K562 (cell line): Measurements from ENCODE around the gene TMEM154. TPM values are rescaled to one million over a fixed set of nuclear protein-coding genes. Genes with fewer than 3 reads are reported as not detected.

Experiments used
- ATAC-seq: fragments of 200-7000 bp; cut with Tn5 transposase; 3 replicates; pipeline ENCODE4 v1.9.1; 2020; ENCODE audit warnings: moderate library complexity
- BruUV-seq: library from RNA; stranded (reverse); fragments of 400-500 nt; replicated peaks from 2 replicates; lab custom pipeline; 2021; lab: Mats Ljungman, UMichigan
- CTCF ChIA-PET: fragments of 300-600 bp; formaldehyde crosslinking; extraction: SDS; loops from one replicate; lab custom pipeline; 2021; ENCODE audit warnings: low intra/inter-chr PET ratio; lab: Yijun Ruan, JAX
- POLR2A ChIA-PET: fragments of 300-600, 350-650 bp; sonication (Branson Sonifier 250); formaldehyde crosslinking; extraction: SDS; loops from one replicate; lab custom pipeline; 2021; ENCODE audit warnings: antibody characterized with exemption, inconsistent platforms; lab: Yijun Ruan, JAX
- DNase-seq, 4 experiments: peaks; one replicate each; pipeline versions ENCODE4 v3.0.0 to v3.0.0-alpha.2; 2011 to 2018; ENCODE audit warnings: low spot score in 3 of 4, mixed read lengths in 3 of 4; ENCODE audit errors: extremely low read depth in 1 of 4
- FAIRE-seq: peaks from 2 replicates; lab custom pipeline; 2011; peaks lifted over from hg19 to GRCh38; lab: Jason Lieb, UNC
- H2AFZ ChIP-seq: 2 replicates; pipeline ENCODE4 v1.6.0; 2011; ENCODE audit warnings: low read depth, low read length, control low read depth, inconsistent platforms
- H3K27ac ChIP-seq: fragments of 200-600 bp; 3 replicates; pipeline ENCODE4 v1.8.0; 2011; ENCODE audit warnings: low read depth, mild to moderate bottlenecking, control low read depth, inconsistent platforms, low read length, moderate library complexity, mixed read lengths; ENCODE audit errors: extremely low read depth
- H3K27me3 ChIP-seq, 2 experiments: fragments of 300-600 bp in 1 of 2; 2 replicates in 1 of 2; 3 replicates in 1 of 2; pipeline versions ENCODE4 v1.6.0 to v1.8.0; 2011; ENCODE audit warnings: inconsistent platforms in 2 of 2, low read length in 2 of 2, mild to moderate bottlenecking in 1 of 2, mixed read lengths in 1 of 2, moderate library complexity in 1 of 2; ENCODE audit not compliant: control insufficient read depth in 2 of 2, insufficient read depth in 2 of 2
- H3K36me3 ChIP-seq: fragments of 300-600 bp; 3 replicates; pipeline ENCODE4 v1.8.0; 2011; ENCODE audit warnings: mild to moderate bottlenecking, low read length, inconsistent platforms; ENCODE audit not compliant: control insufficient read depth, insufficient read depth
- H3K4me1 ChIP-seq, 2 experiments: fragments of 200-600 bp in 1 of 2; replicated peaks in 1 of 2; 2 replicates in 1 of 2; 3 replicates in 1 of 2; pipeline versions ENCODE4 v1.5.1 to v1.8.0; 2011; ENCODE audit warnings: inconsistent platforms in 2 of 2, low read length in 2 of 2, mild to moderate bottlenecking in 1 of 2, mixed read lengths in 1 of 2, moderate library complexity in 1 of 2; ENCODE audit not compliant: control insufficient read depth in 2 of 2, insufficient read depth in 2 of 2
- H3K4me2 ChIP-seq: 2 replicates; pipeline ENCODE4 v1.6.1; 2011; ENCODE audit warnings: low read length, control low read depth, inconsistent platforms, mixed read lengths; ENCODE audit not compliant: insufficient read depth
- H3K4me3 ChIP-seq: fragments of 200-600 bp; sonication (generic), shearing (Covaris generic); 2 replicates; pipeline ENCODE4 v1.5.1; 2016; ENCODE audit warnings: control low read depth, inconsistent platforms
- H3K79me2 ChIP-seq: fragments of 200-600 bp; 3 replicates; pipeline ENCODE4 v1.8.0; 2011; ENCODE audit warnings: low read length, inconsistent platforms; ENCODE audit not compliant: control insufficient read depth, insufficient read depth
- H3K9ac ChIP-seq, 2 experiments: 2 replicates each; pipeline versions ENCODE4 v1.6.0 to v1.6.1; 2011; ENCODE audit warnings: low read depth in 2 of 2, low read length in 2 of 2, control low read depth in 1 of 2, inconsistent platforms in 1 of 2, mild to moderate bottlenecking in 1 of 2, mixed read lengths in 1 of 2; ENCODE audit not compliant: insufficient read depth in 1 of 2
- H3K9me1 ChIP-seq: one replicate; pipeline ENCODE4 v1.6.0; 2011; ENCODE audit warnings: inconsistent platforms, mild to moderate bottlenecking, low read length, moderate library complexity; ENCODE audit not compliant: control insufficient read depth, insufficient read depth
- H3K9me3 ChIP-seq: replicated peaks from 2 replicates; pipeline ENCODE4 v1.5.1; 2011; ENCODE audit warnings: low read depth, low read length, inconsistent platforms; ENCODE audit not compliant: control insufficient read depth, insufficient read depth
- H4K20me1 ChIP-seq: replicated peaks from 2 replicates; pipeline ENCODE4 v1.6.1; 2011; ENCODE audit warnings: low read length, inconsistent platforms, mixed read lengths; ENCODE audit not compliant: control insufficient read depth, insufficient read depth
- CBX5 ChIP-seq: IDR thresholded peaks from 2 replicates; pipeline ENCODE4 v1.6.1; 2014; ENCODE audit warnings: low read depth, borderline replicate concordance
- FOXK2 ChIP-seq, 2 experiments: fragments of 450-650 bp; IDR thresholded peaks in 1 of 2; conservative IDR thresholded peaks in 1 of 2; 2 replicates each; pipeline ENCODE4 v1.6.1; 2016; ENCODE audit warnings: low read depth in 2 of 2, mild to moderate bottlenecking in 1 of 2
- GABPB2 ChIP-seq: fragments of 250-450 bp; sonication (Bioruptor Pico); conservative IDR thresholded peaks from 2 replicates; pipeline ENCODE4 v1.5.1; 2021; ENCODE audit warnings: mild to moderate bottlenecking
- MTA1 ChIP-seq: fragments of 450-650 bp; IDR thresholded peaks from 2 replicates; pipeline ENCODE4 v1.6.1; 2017; ENCODE audit warnings: borderline replicate concordance
- NR2C2 ChIP-seq, 2 experiments: fragments of 200-800 bp in 1 of 2; sonication (Bioruptor generic) in 1 of 2; sonication (generic) in 1 of 2; formaldehyde crosslinking in 1 of 2; IDR thresholded peaks; 2 replicates each; pipeline versions ENCODE4 v1.6.1 to v1.8.0; 2016 to 2022; ENCODE audit warnings: mild to moderate bottlenecking in 1 of 2, missing compliant biosample characterization in 1 of 2, missing genetic modification characterization in 1 of 2, missing genetic modification reagents in 1 of 2
- POLR2G ChIP-seq: fragments of 200-400 bp; formaldehyde crosslinking; IDR thresholded peaks from 2 replicates; pipeline ENCODE4 v1.6.1; 2017; ENCODE audit warnings: low read depth, mild to moderate bottlenecking, antibody characterized with exemption, low read length, moderate library complexity
- REST ChIP-seq, 2 experiments: fragments of 450-650 bp; formaldehyde crosslinking in 1 of 2; IDR thresholded peaks; 2 replicates each; pipeline versions ENCODE4 v1.4.0 to v1.6.1; 2014 to 2020; ENCODE audit warnings: mild to moderate bottlenecking in 2 of 2, borderline replicate concordance in 1 of 2, low read depth in 1 of 2
- TBL1XR1 ChIP-seq, 2 experiments: IDR thresholded peaks; 2 replicates each; pipeline ENCODE4 v1.6.1; 2012; ENCODE audit warnings: improper control_type of control experiment in 2 of 2, low read length in 2 of 2, mild to moderate bottlenecking in 1 of 2
- ZNF24 ChIP-seq: fragments of 450-650 bp; IDR thresholded peaks from 2 replicates; pipeline ENCODE4 v1.6.1; 2016
- ZNF764 ChIP-seq: fragments of 250-450 bp; sonication (Bioruptor Pico); IDR thresholded peaks from 2 replicates; pipeline ENCODE4 v1.4.0; 2020; ENCODE audit warnings: low read depth, mild to moderate bottlenecking, moderate library complexity
- ZNF77 ChIP-seq: fragments of 250-450 bp; sonication (Bioruptor Pico); IDR thresholded peaks from 2 replicates; pipeline ENCODE4 v1.5.0; 2020
- WGBS: fragments of 100-300 bp; shearing (Covaris generic); methylation state at CpG from one replicate; pipeline ENCODE4 v1.1.6; 2016; ENCODE audit warnings: low coverage, mixed read lengths; ENCODE audit not compliant: insufficient coverage; ENCODE audit errors: missing lambda C conversion rate; 5-methylcytosine and 5-hydroxymethylcytosine counted together
- in situ Hi-C: fragments of 300-500 bp; cut with MboI; formaldehyde crosslinking; loops from 4 replicates; pipeline ENCODE4 v1.15.0; 2018; ENCODE audit warnings: inconsistent platforms, mixed read lengths
- intact Hi-C: fragments of 100-400 bp; cut with micrococcal nuclease; formaldehyde crosslinking; loops from 2 replicates; pipeline ENCODE4 v1.14.2; 2022
- polyA plus RNA-seq, 8 experiments: library from polyadenylated mRNA; depleted of rRNA in 4 of 8; stranded (reverse) in 5 of 8; unstranded in 3 of 8; fragments of >200 nt; fragmentation: Nextera tagmentation in 2 of 8; fragmentation: Illumina TruSeq in 1 of 8; extraction: Ambion mirVana in 2 of 8; extraction: Trizol in 1 of 8; gene quantifications; 2 replicates each; pipeline versions ENCODE4 v1.2.1 to v1.2.3, GENCODE V29; 2011 to 2014; ENCODE audit warnings: inconsistent platforms in 1 of 8, missing spikeins in 1 of 8
- total RNA-seq, 7 experiments: library from RNA; depleted of rRNA in 6 of 7; stranded (reverse); fragments of >200 nt in 6 of 7; fragmentation: Illumina TruSeq in 2 of 7; extraction: Trizol in 2 of 7; gene quantifications; 2 replicates each; pipeline versions ENCODE4 v1.2.1 to v1.2.3, GENCODE V29; 2011 to 2021; ENCODE audit warnings: low replicate concordance in 1 of 7

The TMEM154 gene
- total and polyA plus RNA-seq, 9 of the 15 experiments (the other 6 are each of a cell fraction or from before 2014, with no cell fraction given), result 0.13 to 1.8 (median 0.58) TPM

- H3K27ac ChIP-seq, result no peak overlapping the region
- no peaks in the 10 kb centered on the region for H3K36me3 ChIP-seq
- DNase-seq, result no peak
- CTCF ChIA-PET, result no interaction called here
- H3K4me3 ChIP-seq, result no peak overlapping the region
- no peak overlapping the region for H2AFZ ChIP-seq
- ATAC-seq, result no peak
- no peaks in the 10 kb centered on the region for H4K20me1 ChIP-seq
- H3K79me2 ChIP-seq, result no peaks in the 10 kb centered on the region
- H3K9ac ChIP-seq, result no peak overlapping the region
- POLR2A ChIA-PET, result interaction anchor here (0.6 kb wide), 3 partner anchors 14 to 244 kb away, joined by 3 read pairs; no protein-coding TSS in a partner anchor
- intact Hi-C loops (no loop called here), in situ Hi-C loops (no loop called here)
- H3K4me1 ChIP-seq, result no peaks in the 10 kb centered on the region
- H3K9me3 ChIP-seq, result no peaks in the 10 kb centered on the region
- no peaks in the 10 kb centered on the region for H3K9me1 ChIP-seq
- H3K4me2 ChIP-seq, result no peak overlapping the region
- H3K27me3 ChIP-seq, result peaks cover 0 to 4% of the 10 kb centered on the region in 2 experiments; a peak in 3 of 5 replicates
- WGBS, result 23% methylated on average over 1 of the region's 1 CpG
- no TSS peak for BruUV-seq
- FAIRE-seq, result no peak
- TF ChIP-seq ZNF24, result no peak
- TF ChIP-seq CBX5, result no peak
- TF ChIP-seq TBL1XR1 (IDR thresholded peaks at IDR 0.05; ENCODE audit: low read length in 2 of 2), result no peak
- no peak for TF ChIP-seq ZNF764 (CRISPR knock-in tag)
- no peak for TF ChIP-seq MTA1
- TF ChIP-seq POLR2G, result no peak
- TF ChIP-seq REST (IDR thresholded peaks at IDR 0.05; ENCODE audit: borderline replicate concordance), result no peak
- no peak for TF ChIP-seq REST (CRISPR knock-in tag; IDR thresholded peaks at IDR 0.05; ENCODE audit: low read depth)
- TF ChIP-seq ZNF77 (CRISPR knock-in tag), result no peak
- TF ChIP-seq NR2C2 (CRISPR knock-in tag; IDR thresholded peaks at IDR 0.05), result no peak
- TF ChIP-seq NR2C2 (tag; IDR thresholded peaks at IDR 0.05), result no peak
- TF ChIP-seq FOXK2 (conservative IDR thresholded peaks at IDR 0.05 in 1 of 2, IDR thresholded peaks at IDR 0.05 in 1 of 2; ENCODE audit: low read depth in 2 of 2), result no peak
- no peak for TF ChIP-seq GABPB2 (CRISPR knock-in tag)
Observed at GRCh38 chr4:152719291-152719690, 39.5 kb upstream of the TMEM154 start.
